Measurements from ENCODE around the gene DENND1B.

GRCh38 chr1:197775282-197776262 lies at the start of gene DENND1B:
- TF ChIP-seq CTCF (IDR thresholded peaks at IDR 0.05 in 2 of 3, conservative IDR thresholded peaks at IDR 0.05 in 1 of 3; ENCODE audit: borderline replicate concordance in 1 of 3, insufficient read depth in 1 of 3, low read depth in 2 of 3, low read length in 2 of 3) (0 out of 6 replicates have a peak, but pooled peaks of 1 of the 3 experiments have one; percentile 9), ZBTB33 (IDR thresholded peaks at IDR 0.05; ENCODE audit: extremely low read depth, insufficient replicate concordance, low read length) (no peak)

Data from HCT116 (cell line).